Right forelimb (tissue), 1 donor: Measurements from ENCODE around the gene FRRS1.

Source experiments
- DNase-seq: peaks from one replicate; pipeline ENCODE4 v3.0.0-alpha.2; 2018

FRRS1 gene

GRCh38 chr1:99728494-99729235 is 37.8 kb downstream of the FRRS1 start:
- no peak for DNase-seq

- no peak for DNase-seq
These were observed 38.8 kb downstream of the FRRS1 start for GRCh38 chr1:99727575-99728185.

GRCh38 chr1:99726818-99727217 is 39.6 kb downstream of the FRRS1 start:
- DNase-seq: no peak

- no peak for DNase-seq
These were observed 40.0 kb downstream of the FRRS1 start for GRCh38 chr1:99726407-99726806.

GRCh38 chr1:99725996-99726395 is 40.4 kb downstream of the FRRS1 start:
- DNase-seq: no peak

- no peak for DNase-seq
These were observed 43.2 kb downstream of the FRRS1 start for GRCh38 chr1:99723251-99723650.

GRCh38 chr1:99717005-99717404 is 49.4 kb downstream of the FRRS1 start:
- no peak for DNase-seq

- no peak for DNase-seq
These were observed 53.4 kb downstream of the FRRS1 start for GRCh38 chr1:99713006-99713405.

GRCh38 chr1:99710994-99711393 is 55.4 kb downstream of the FRRS1 start:
- DNase-seq: no peak

- peak; percentile 78 for DNase-seq
These were observed 58.8 kb downstream of the FRRS1 start for GRCh38 chr1:99707535-99708142.

GRCh38 chr1:99705385-99705784 is 61.0 kb downstream of the FRRS1 start:
- no peak for DNase-seq

GRCh38 chr1:99704356-99704816 is 62.0 kb downstream of the FRRS1 start:
- DNase-seq: no peak

GRCh38 chr1:99702221-99702620 is 64.2 kb downstream of the FRRS1 start:
- no peak for DNase-seq

GRCh38 chr1:99700020-99700419 is 66.4 kb downstream of the FRRS1 start:
- DNase-seq: no peak

GRCh38 chr1:99697580-99697979 is 68.9 kb downstream of the FRRS1 start:
- no peak for DNase-seq

GRCh38 chr1:99696616-99697015 is 69.8 kb downstream of the FRRS1 start:
- no peak for DNase-seq

- DNase-seq: no peak
These were observed 75.3 kb downstream of the FRRS1 start for GRCh38 chr1:99691175-99691574.

- DNase-seq: peak; percentile 79
These were observed 80.8 kb downstream of the FRRS1 start for GRCh38 chr1:99685516-99686180.

- no peak for DNase-seq
These were observed 84.1 kb downstream of the FRRS1 start for GRCh38 chr1:99682291-99682751.

GRCh38 chr1:99681583-99681982 is 84.9 kb downstream of the FRRS1 start:
- no peak for DNase-seq

- no peak for DNase-seq
These were observed 86.2 kb downstream of the FRRS1 start for GRCh38 chr1:99680270-99680669.

GRCh38 chr1:99677416-99677815 is 89.0 kb downstream of the FRRS1 start:
- no peak for DNase-seq

GRCh38 chr1:99676876-99677275 is 89.6 kb downstream of the FRRS1 start:
- DNase-seq: no peak

- no peak for DNase-seq
These were observed 90.4 kb downstream of the FRRS1 start for GRCh38 chr1:99675994-99676393.
